GM18873 (cell line): ENCODE data around the gene PHF2.
A peak's percentile ranks its signal among the peaks of the same experiment; 100 is the strongest.

Experiments used
- ATAC-seq: cut with Tn5 transposase; IDR thresholded peaks from one replicate; pipeline ENCODE4 v1.9.1; 2021; ENCODE audit warnings: mild to moderate bottlenecking, moderate library complexity, moderate number of reproducible peaks; ENCODE audit not compliant: unreplicated experiment, low FRiP score

The PHF2 gene

DNA sequence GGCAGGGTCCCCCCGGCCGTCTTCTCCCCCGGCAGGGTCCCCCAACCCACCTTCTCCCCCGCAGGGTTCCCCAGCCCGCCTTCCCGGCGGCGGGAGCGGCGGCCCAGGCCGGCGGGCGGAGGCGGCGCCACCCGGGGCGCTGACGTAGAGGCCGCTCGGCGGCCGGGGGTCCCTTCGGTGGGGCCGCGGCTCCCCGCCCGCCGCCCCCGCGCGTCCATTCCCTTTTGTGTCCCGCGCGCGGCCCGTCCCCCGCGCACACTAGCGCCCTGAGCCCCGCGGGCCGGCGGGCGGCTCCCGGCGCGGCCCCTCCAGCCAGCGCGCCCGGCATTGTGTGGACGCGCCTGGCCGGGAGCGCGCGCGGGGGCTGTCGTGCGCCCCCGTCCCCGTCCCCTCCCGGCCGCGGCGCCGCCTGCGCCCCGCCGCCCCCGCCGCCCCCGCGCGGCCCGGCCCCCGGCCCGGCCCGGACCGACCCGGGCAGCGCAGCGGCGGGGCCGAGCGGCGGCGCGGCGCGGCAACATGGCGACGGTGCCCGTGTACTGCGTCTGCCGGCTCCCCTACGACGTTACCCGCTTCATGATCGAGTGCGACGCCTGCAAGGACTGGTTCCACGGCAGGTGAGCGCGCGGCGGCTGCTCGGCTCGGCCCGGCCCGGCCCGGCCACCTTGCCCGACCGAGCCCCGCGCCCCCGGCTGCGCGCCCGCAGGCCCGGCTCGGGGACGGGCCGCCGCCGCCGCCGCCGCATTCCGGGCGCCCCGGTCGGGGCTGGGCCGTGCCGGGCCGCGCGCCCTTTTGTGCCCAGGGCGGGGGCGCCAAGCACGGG is at the start of gene PHF2:
PHF2 (plus strand) TSS at position 327 of the 820 bp plus-strand sequence; CDS start at position 517, 190 bp downstream.
- ATAC-seq = no peak

DNA sequence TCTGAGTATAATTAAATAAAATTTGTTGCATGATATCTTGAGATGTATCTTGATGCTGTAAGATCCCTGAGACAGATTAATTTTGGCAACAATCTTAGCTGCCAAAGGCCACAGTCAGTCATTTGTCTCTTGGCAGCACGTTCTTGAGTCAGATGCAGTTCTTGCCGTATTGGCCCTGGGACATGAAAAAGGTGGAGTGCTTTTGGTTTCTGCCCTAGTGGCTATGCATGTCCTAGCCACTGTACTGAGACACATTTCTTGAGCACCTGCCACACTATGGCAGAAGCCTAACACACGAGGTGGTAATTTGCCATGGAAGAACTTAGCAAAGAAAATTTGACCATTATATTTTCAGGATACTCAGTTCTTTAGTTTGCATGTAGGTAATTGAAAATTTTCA is 45.0 kb upstream of the PHF2 start:
- no peak for ATAC-seq

DNA sequence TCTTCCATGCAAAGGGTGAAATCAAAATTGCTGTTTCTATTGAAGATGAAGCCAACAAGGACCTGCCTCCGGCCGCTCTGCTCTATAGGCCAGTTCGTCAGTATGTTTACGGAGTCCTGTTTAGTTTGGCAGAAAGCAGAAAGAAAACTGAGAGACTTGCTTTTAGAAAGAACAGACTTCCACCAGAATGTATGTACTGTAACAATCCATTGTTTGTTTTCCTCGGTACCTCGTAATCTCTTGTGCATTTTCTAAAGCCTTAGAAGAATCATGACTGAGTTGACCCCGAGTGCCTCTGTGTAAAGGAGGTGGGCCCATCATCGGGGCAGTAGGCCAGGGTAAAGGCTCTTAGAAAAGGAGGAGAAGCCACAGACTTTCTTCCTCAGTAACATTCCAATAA is 44.2 kb upstream of the PHF2 start:
- no peak for ATAC-seq

DNA sequence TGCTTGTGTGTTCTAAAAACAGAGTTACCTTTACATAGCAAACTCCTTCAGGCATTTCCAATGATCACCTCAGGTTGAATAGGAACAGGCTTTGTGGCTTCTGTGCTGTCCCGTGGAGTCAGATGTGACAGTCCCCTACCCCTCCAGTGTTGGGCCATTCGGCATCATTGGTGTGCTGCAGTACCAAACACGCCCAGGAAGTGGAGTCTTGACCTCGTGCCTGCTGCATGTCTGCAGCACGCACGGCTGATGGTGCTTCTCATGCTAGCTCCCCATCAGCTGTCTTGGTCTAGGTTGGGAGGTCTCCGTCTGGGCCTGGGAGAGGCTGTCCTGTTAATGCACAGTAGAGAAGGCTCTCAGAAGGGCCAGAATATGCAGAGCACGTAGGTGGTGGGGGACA is 42.5 kb upstream of the PHF2 start:
- no peak for ATAC-seq

DNA sequence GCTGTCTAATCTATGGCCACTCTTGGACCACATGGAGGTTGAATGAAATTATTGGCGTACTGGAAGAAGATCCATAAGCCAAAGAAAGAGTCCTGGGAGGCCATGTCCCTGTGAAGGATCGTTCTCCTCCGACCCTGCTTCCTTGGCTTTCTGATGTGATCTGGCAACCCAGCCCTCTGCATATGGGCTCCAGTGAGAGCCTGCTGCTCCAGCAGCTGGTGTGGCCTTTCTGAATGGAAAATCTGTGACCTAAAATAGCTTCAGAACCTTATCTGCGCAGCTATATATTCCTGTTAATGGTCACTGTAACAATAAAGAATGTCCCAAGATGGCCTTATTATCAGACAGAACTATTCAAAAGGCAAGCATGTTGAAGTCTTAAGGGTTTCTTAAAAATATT is 40.2 kb upstream of the PHF2 start:
- no peak for ATAC-seq

DNA sequence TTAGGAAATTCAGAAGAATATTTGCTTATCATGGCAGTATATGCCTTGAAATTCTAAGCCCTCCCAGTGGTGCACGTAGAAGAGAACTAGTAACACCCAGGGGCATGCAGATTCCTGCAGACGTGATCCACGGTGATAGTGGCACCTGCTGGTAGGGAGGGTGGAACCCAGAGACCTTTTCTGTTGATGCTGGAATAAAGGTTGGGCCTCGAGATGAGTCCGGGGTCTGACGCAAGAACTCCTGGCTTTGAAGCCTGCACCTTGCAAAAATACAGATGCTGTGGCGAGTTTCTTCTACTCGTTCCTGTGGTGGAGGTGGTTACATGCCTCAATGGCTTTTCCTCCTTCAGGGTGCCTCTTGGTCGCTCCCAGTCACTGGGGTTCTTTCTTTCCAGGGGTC is 39.5 kb upstream of the PHF2 start:
- no peak for ATAC-seq

DNA sequence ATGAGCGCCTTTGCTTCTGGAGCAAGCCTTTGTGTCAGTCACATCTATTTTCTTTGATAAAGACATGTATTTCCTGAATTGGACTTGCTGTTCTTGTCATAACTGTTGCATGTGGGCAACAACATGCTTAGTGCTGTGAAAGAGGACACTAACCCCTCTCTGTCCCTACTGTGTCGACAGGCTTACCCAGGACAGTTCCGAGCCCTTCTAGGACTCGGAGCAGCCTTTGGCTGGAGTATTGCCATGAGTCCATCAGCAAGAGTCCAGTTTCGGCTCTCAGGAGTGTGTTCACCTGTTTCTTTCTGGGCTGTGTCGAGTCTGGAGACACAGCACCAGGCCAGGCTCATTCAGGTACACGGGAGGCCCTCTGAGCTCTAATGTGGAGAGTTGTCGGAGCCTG is 36.1 kb upstream of the PHF2 start:
- ATAC-seq = no peak

DNA sequence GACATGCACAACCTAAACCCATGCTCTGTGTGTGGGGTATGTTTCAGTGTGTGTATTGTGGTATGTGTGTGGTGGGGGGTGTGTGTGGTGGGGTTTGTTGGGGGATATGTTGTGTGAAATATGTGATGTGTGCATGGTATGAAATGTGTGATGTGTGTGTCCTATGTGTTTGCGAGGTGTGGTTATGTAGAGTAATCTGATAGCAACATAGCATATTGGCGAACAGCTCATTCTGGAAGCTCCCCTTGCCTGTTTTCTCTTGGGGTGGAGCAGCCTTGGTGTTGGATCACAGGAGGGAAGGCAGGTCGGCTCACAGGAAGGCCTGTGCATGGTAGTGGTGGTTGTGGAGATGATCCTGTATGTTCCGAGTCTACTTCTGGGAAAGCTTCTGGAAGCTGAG is 35.4 kb upstream of the PHF2 start:
- no peak for ATAC-seq

DNA sequence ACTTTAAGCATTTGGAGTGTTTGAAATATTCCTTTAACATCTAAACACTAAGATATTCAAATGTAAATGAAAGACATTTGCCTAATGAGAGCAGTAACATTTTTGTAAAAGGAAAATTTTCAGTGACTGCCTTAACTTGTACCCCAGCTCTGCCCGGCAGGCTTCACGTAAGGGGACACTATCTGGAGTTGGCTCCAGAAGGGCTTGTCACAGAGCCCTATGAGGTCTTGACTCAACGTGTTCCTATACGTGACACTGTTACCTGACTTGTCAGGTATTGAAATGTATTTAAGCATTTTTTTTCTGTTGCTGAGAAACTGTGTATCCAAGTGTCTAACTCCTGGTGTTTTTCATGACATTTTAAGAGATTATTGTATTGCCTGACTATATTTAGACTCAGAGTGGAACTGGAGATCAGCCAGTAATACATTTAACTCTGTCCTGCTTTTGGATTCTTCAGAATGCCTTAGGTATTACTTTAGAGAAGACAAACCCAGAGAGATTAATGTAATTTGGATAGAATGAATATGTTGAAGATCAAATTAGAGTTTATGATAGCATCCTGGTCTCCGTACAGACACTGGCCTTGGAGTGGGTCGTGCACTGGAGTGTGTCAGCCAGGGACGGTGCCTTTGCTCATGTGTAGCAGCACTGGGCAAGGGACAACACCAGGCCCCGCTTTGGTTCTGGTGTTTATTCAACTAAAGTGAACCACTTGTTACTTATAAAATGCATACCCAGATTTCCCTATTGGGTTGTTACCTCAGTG is 34.6 kb upstream of the PHF2 start:
- no peak for ATAC-seq

DNA sequence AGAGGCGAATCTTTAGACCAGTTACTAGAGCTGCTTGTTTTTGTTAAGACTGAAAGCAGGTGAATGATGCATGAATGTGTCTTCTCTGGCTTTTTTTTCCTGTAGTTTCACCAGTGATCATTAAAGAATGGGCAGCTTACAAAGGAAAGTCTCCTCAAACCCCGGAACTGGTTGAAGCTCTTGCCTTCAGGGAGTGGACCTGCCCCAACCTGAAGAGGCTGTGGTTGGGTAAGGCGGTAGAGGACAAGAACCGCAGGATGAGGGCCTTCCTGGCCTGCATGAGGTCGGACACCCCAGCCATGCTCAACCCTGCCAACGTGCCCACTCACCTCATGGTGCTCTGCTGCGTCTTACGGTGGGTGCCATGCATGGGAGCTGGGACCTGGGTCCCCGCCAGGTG is 33.3 kb upstream of the PHF2 start:
- ATAC-seq = no peak

DNA sequence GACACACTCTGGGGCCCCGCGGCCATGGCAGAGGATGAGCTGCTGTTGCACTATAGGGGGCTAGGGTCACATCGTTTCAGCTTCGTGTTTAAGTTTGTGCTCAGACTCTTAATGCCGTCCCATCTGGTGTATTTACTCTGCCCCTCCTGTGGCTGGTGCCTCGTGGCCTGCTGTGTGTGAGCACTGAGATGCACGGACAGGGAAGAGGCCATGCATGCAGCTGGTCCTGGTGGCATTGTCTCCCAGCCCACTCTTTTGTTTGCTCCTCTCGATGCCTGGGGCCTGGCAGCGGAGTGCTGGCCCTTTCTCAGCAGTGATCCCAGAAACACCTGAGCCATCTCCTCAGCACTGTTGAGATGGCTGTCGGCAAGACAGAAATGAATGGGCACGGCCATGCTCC is 30.0 kb upstream of the PHF2 start:
- no peak for ATAC-seq

DNA sequence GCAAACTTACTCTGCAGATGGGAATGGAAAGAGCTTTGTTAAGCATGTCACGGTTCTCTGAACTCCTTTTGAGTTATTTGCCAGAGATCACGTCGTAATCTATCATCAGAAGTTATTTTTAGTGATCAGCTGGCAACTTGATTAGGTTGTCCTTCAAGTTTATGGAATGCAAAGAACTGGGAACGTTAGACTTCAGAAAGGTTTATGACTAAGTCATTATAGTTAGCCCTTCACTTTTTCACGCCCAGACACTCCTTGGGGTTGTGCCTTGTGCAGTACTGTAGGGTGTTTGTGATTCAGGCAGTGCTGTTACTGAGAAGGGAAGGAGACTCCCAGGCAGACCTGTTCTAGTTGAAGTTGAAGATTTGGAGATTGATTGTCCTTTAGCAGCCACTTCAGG is 26.8 kb upstream of the PHF2 start:
- no peak for ATAC-seq

DNA sequence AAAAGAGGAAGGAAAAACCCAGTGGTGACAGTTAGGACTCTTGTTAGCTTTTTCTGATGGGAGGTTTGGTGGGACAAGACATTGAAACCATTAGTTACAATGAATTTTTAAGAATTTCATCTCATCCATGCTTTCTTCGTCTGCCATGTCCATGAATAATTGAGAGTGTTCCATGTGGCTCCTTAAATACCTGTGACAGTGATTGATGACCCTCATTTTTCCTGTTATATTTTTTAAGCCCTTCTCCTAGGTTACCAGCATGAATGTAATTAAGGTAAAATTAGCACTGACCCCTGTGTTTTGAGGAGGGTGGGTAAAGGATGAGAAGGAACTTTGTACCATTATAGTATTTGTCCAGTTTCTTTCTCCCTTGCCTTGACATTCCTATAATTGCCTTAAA is 23.5 kb upstream of the PHF2 start:
- ATAC-seq = no peak

DNA sequence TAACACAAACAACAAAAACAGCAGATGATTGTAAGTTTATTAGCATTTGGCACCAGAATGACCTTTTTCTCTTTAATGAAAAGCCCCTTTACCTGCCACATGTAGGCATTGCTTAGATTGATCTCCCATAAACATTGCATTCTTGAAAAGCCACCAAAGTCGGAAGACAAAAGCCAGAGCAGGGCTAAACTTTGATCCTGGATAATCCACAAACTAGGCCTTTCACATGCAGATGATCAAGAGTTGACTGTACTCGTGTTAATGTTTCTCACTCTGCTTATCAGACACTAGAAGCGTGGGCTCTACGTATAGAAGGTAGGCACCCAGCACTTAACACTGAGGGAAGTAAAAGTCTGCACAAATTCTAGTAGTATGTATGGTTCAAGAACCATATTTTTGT is 21.0 kb upstream of the PHF2 start:
- ATAC-seq = no peak

DNA sequence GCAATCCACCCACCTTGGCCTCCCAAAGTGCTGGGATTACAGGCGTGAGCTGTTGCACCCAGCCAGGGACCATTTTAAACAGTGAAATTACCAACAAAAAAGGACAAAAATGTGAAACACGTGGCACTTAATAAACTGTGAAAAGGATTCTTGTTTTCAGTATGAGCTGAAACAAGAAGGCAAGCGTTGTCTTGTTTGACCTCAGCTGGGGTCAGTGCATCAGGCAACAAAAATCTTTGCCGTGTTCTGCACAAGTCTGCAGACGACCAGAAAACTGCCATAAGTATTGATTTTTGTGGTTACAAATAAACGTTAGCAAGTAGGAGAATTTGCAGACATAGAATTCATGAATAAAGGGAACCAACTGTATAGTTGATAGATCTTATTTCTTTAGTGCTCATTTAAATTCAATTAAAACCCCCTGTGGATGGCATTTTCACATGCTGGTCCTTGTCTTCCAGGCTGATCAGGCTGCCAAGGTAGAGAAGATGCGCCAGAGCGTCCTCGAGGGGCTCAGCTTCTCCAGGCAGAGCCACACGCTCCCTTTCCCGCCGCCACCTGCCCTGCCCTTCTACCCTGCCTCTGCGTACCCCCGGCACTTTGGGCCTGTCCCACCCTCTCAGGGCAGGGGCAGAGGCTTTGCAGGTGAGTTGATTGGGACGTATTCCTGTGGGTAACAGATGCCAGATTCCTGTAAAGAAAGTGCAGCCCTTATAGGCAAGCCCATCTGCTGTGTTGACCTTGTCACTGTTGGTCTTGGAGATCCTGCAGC is 18.8 kb upstream of the PHF2 start:
- ATAC-seq = no peak

DNA sequence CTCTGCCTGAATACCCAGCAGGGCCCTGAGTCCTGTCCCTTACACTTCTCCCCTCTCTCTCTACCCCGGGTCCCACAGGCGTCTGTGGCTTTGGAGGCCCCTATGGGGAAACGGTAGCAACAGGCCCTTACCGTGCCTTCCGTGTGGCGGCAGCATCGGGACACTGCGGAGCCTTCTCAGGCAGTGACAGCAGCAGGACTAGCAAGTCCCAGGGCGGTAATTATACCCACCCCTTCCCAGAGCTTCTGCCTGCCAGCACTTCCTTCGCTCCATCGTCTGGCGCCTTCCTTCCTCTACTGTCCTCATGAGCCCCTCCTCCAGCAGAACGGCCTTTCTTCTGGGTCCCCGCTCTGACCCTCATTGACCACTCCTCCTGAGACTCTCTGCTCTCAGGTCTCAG is 17.9 kb upstream of the PHF2 start:
- no peak for ATAC-seq

DNA sequence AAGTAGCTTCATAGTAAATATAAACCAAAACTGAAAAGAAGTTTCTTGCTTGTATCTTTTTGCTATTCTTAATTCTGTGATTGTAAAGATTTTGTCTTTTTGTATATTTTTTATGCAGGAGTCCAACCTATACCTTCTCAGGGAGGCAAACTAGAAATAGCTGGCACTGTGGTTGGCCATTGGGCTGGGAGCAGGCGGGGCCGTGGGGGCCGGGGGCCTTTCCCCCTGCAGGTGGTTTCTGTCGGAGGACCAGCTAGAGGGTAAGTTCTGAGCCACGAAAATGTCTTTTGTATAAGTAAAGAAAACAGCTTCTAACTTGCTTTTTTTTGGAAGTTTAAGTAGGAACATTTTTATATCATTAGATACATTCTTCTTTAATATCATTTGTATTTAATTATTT is 15.4 kb upstream of the PHF2 start:
- ATAC-seq = no peak

DNA sequence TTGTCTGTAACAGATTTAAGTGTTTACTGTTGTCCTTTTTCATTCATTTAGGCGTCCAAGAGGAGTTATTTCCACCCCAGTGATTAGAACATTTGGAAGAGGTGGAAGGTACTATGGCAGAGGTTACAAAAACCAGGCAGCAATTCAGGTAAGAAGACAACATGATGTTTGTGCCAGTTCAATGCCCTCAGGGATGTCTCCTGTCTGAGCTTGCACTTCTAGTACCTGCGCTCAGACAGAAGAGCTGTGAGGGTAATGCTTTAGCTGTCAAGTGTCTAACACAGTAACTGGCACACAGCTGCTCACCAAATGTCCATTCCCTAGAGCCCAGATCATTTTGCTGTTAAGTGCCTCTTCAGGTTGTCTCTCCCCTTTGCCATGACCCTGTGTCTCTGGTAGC is 14.2 kb upstream of the PHF2 start:
- ATAC-seq = no peak

DNA sequence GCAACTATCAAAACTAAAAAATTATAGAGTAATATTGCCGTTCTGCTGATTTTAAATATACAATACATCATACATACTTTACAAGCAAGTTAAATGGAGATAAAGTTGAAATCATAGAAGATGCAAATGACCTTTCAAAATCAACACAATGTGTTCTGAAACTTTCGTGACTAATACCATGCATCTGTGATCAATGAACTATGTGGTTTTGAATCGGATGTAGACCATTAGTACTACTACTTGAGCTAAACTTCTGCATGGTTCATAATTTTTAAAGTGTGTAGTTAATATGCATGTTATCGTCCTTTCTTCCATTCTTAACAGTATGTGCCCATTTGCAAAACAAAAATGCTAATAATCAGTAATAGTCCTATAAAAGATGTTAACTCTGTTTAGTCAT is 11.3 kb upstream of the PHF2 start:
- no peak for ATAC-seq

DNA sequence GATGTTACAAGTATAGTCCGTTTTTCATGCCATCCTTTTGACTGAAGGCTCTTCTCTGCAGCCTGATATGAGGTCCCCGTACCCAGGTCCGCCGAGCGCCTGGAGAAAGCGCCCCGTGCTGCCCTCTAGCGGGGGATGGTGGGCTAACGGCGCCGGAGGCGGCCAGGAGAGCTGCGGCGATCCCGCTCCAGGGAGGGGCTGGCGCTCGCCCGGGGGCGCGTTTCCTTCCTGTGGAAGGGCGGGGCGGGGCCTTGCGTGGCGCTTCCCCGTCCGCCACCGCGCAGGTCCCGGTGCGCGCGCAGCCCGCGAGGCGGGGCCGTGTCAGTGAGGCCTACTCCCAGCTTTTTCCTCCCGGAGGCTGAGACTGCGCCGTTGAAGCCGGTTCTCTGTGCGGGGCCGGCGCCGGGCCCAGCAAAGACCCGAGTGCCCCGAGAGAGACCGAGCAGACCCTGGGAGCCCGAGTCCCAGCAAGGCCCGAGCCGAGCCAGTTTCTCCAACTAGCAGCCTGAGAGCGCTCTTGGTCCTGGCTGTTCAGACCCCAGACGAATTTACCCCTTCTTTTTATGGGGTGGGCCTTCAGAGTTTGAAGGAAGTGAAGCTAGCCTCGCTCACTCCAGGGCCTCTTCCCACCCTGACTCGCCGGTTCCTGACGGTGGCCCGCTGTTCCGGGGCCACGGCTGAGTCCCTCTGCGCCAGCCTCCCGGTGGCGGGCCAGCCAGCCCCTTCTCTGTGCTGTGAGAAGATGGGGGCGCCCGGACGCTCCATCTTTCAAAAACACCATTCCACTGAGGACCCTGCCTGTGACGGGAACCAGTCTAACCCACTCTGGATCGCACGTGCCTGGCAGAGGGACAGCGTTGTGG is 9.7 kb upstream of the PHF2 start:
- ATAC-seq = peak; percentile 68
